Activated T-helper 1 cell treated with anti-CD3 and anti-CD28 coated beads, Interleukin-12 subunit alpha, Interleukin-12 subunit beta, Interleukin-2, Interleukin-4 antibody, amounts not matched to agents 30 ng/mL and 10 ng/mL and 1 ng/mL, durations not matched to agents 14 hours and 24 hours and 36 hours (primary cell): ENCODE measurements around the gene PRKACA. TPM values are rescaled to one million over a fixed set of nuclear protein-coding genes. Genes with fewer than 3 reads are reported as not detected.

Source experiments
- DNase-seq: peaks from one replicate; pipeline ENCODE4 v3.0.0; 2021; ENCODE audit warnings: low spot score
- H3K27ac Mint-ChIP-seq: one replicate; pipeline ENCODE4 v1.8.0; 2021; ENCODE audit warnings: mild to moderate bottlenecking, mixed read lengths
- H3K27me3 Mint-ChIP-seq: one replicate; pipeline ENCODE4 v1.8.0; 2022; ENCODE audit warnings: mild to moderate bottlenecking, moderate library complexity, mixed read lengths; ENCODE audit not compliant: insufficient read depth
- H3K36me3 Mint-ChIP-seq: one replicate; pipeline ENCODE4 v1.8.0; 2021; ENCODE audit warnings: low read depth, mixed read lengths
- H3K4me1 Mint-ChIP-seq: one replicate; pipeline ENCODE4 v1.8.0; 2021; ENCODE audit warnings: low read depth, mixed read lengths
- H3K4me3 Mint-ChIP-seq: one replicate; pipeline ENCODE4 v1.8.0; 2021; ENCODE audit warnings: mild to moderate bottlenecking, moderate library complexity, mixed read lengths
- H3K9me3 Mint-ChIP-seq: one replicate; pipeline ENCODE4 v1.8.0; 2021; ENCODE audit warnings: mixed read lengths
- intact Hi-C: fragments of 100-400 bp; cut with micrococcal nuclease; formaldehyde crosslinking; loops from one replicate; pipeline ENCODE4 v1.15.1; 2024
- total RNA-seq: library from RNA; stranded (reverse); gene quantifications from 2 replicates; pipeline ENCODE4 v1.2.3, GENCODE V29; 2022

PRKACA gene
- total RNA-seq, 1 donor from 2014 or later: 63.7 TPM

DNA sequence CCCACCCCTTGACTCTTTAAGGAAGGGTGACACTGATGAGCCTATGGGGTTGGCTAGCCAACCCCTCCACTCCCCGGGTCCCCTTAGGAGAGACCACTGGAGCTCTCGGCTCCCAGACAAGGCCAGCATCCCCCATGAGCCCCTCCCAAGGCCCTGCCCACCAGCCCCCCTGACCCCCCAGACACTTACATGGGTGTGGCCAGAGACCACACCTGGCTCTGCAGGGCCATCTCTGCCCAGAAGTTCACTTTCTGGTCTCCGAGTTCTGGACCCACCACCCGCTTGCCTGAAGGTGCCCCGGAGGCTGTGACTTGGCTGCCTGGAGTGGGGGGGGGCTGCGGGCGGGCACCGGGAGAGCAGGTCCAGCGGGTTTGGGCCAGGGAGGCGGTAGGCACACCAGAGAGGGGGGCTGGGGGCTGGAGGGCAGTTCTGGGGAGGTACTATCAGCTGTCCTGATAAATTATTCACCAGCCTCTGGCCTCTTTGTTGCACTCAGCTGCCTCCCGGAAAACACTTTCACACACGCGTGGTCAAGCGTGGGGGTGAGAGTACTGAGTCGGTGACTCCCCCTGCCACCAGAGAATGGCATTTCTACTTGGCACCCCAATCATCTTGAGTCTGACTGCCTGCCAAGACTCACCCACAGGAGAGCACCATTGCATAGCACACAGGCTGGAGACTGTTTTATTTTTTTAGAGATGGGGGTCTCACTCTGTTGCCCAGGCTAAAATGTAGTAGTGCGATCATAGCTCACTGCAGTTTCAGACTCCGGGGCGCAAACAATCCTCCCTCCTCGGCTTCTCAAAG is 55.6 kb downstream of the PRKACA start, which contains the start of gene PALM3:
PALM3 (minus strand) TSS at position 326 of the 807 bp plus-strand sequence; CDS start at position 230, 96 bp downstream.
- no peak within 1 kb of the TSS for H3K4me3 Mint-ChIP-seq
- H3K27ac Mint-ChIP-seq: no peak within 1 kb of the TSS
- intact Hi-C loops: no loop called here
- H3K27me3 Mint-ChIP-seq: peaks cover 34% of the 10 kb centered on the region
- H3K4me1 Mint-ChIP-seq: peaks cover 19% of the 10 kb centered on the region
- H3K36me3 Mint-ChIP-seq: no peaks in the 10 kb centered on the region
- no peak for DNase-seq
- H3K9me3 Mint-ChIP-seq: no peaks in the 10 kb centered on the region

DNA sequence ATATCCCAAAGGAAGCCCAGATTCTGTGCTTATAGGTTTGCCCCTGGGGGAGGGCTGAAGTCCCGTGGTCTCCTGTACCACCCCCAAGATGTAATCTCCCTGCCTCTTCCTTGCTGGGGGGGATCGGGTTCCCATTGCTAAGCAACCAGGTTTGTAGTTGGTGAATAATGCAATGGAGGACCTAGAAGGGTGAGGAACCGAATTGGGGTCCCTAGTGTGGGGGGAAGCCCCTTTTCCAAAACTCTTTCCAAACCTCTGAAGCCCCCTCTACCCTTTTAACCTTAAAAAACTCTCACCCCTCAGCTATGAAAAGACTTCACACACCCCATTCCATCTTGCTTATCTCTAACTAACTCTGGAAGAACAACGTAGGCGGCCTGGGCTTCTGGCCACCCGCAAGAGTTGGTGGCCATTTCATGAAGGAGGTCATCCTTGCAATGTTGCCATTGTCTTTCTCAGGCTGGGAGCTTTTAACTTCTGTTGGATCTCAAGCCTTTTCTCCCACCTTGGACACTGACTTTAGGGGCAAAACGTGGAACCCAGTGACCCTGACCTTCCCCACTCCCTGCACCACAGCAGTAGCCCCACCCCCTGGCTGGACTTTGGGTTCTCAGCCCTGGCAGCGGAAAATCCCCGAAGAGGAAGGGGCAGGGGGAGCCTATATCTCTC is 56.3 kb downstream of the PRKACA start:
- Mint-ChIP-seq H3K27ac (no peak overlapping the region), H3K27me3 (peaks cover 33% of the 10 kb centered on the region), H3K9me3 (no peaks in the 10 kb centered on the region), H3K4me3 (no peak overlapping the region), H3K36me3 (no peaks in the 10 kb centered on the region), H3K4me1 (peaks cover 19% of the 10 kb centered on the region)
- DNase-seq: no peak
- intact Hi-C loops: no loop called here

DNA sequence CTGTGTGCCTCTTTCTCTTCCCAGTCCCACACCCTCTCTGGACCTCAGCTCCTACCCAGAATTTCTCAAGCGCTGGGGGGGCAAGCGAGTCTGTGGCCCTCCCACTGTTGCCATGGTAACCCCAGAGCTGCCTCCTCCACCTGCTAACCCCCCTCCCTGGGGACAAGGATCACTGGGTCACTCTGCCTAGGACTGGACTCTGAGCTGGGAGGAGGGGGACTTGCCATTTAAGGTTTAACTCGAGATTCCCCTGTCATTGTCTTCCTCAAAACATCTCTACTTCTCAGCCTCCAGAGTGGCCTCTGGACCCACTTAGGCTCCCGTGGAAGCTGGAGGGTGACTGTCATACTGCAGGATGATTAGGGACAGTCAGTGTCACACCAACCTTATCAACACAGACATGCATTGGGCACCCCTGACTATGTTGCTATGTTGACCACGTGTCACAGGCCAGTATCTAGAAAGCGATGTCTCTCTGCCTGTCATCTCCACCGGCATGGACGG is 57.9 kb downstream of the PRKACA start:
- H3K4me3 Mint-ChIP-seq: no peak overlapping the region
- DNase-seq: no peak
- no peaks in the 10 kb centered on the region for H3K9me3 Mint-ChIP-seq
- H3K27me3 Mint-ChIP-seq: peaks cover 37% of the 10 kb centered on the region
- H3K36me3 Mint-ChIP-seq: no peaks in the 10 kb centered on the region
- intact Hi-C loops: loop anchor here (1.0 kb wide), 1 partner anchor 10 kb away; no protein-coding TSS in a partner anchor
- peaks cover 19% of the 10 kb centered on the region for H3K4me1 Mint-ChIP-seq
- no peak overlapping the region for H3K27ac Mint-ChIP-seq

DNA sequence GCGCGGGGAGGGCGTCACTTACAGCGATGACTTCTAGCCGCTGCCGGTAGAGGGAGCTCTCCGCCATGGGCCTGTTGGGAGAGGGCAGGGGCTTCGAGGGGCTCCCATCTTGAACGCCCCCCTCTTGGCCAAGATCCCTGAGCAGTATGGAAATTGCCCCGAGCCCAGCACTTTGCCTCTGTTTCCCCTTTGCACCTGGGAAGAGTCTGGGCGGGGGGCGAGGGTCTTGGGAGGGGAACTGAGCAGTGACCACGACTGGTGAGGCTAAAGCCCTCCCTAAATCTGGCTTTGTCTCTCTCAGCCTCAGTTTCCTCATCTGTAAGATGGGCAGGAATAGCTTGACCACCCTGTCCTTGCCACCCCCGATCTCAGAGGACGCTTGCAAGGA is 58.5 kb downstream of the PRKACA start:
- peaks cover 37% of the 10 kb centered on the region for H3K27me3 Mint-ChIP-seq
- peak; percentile 29 for DNase-seq
- no peaks in the 10 kb centered on the region for H3K9me3 Mint-ChIP-seq
- H3K27ac Mint-ChIP-seq: no peak overlapping the region
- peaks cover 19% of the 10 kb centered on the region for H3K4me1 Mint-ChIP-seq
- peaks cover 2% of the 10 kb centered on the region for H3K36me3 Mint-ChIP-seq
- intact Hi-C loops: no loop called here
- peak overlapping the region; percentile 54 for H3K4me3 Mint-ChIP-seq

DNA sequence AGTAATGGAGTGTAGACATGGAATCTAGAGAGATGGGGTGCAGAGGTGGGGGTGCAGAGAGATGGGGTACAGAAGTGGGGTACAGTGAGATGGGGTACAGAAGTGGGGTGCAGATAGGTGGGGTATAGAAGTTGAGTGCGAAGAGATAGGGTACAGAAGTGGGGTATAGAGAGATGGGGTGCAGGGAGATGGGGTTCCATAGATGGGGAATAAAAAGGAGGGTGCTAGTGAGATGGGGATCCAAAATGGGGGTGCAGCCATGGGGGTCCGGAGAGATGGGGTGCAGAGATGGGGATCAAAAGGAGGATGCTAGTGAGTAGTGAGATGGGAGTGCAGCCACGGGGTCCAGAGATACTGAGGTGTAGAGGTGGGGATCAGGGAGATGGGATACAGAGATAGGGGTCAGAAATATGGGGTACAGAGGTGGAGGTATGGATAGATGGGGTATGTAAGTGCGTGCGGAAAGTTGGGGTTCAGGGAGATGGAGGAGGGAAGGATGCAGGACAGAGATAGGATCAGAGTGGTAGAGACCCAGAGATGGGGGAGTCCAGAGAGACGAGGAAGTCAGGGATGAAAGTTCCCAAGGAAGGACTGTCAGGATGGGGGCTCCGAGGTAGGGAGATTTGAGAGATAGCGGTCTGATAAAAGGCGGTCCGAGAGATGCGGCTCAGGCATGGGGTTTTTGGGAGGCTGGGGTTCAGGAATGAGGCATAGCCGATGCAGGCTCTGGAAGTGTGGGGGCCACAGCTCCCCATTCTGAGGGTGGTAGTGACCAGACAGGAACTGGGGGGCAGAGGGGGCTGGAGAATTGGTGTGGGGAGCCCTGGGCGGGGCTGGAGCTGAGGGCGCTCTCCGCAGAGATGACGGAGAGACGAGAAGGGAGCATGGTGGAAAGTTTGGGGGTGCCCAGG is 59.1 kb downstream of the PRKACA start:
- no peak for DNase-seq
- H3K27ac Mint-ChIP-seq: no peak overlapping the region
- H3K36me3 Mint-ChIP-seq: peaks cover 5% of the 10 kb centered on the region
- intact Hi-C loops: no loop called here
- H3K4me3 Mint-ChIP-seq: peak overlapping the region; percentile 54
- H3K9me3 Mint-ChIP-seq: no peaks in the 10 kb centered on the region
- peaks cover 19% of the 10 kb centered on the region for H3K4me1 Mint-ChIP-seq
- peaks cover 40% of the 10 kb centered on the region for H3K27me3 Mint-ChIP-seq

DNA sequence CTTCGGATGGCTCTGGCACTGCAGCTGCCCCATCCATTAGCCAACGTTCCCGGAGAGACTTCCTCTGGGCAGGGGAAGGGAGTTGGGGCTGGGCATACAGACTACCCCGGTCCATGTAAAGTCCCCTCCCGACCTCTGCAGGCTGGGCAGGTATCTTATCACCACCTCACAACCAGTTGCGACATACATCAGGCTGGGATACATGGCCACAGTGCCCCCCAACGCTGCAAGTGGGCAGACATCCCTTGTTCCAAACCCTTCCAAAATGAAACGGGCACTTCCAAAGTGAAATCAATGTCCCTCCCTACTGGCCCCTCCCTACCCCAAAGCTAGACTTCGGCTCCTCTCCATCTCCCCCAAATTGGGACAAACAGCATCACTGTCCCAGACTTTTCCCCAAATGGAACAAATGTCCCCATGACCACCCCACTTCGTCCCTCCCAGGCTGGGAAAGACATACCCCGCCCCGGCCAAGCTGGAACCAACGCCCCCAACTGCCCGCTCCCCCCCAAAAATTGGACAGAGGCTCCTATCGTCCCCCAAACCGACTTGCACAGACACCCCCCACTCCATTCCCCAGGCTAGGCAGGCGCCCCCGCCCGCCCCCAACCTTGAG is 60.7 kb downstream of the PRKACA start:
- intact Hi-C loops: no loop called here
- no peak for DNase-seq
- H3K36me3 Mint-ChIP-seq: peaks cover 17% of the 10 kb centered on the region
- peak overlapping the region; percentile 30 for H3K4me3 Mint-ChIP-seq
- peaks cover 4% of the 10 kb centered on the region for H3K9me3 Mint-ChIP-seq
- H3K27ac Mint-ChIP-seq: no peak overlapping the region
- peaks cover 38% of the 10 kb centered on the region for H3K27me3 Mint-ChIP-seq
- H3K4me1 Mint-ChIP-seq: peaks cover 19% of the 10 kb centered on the region

DNA sequence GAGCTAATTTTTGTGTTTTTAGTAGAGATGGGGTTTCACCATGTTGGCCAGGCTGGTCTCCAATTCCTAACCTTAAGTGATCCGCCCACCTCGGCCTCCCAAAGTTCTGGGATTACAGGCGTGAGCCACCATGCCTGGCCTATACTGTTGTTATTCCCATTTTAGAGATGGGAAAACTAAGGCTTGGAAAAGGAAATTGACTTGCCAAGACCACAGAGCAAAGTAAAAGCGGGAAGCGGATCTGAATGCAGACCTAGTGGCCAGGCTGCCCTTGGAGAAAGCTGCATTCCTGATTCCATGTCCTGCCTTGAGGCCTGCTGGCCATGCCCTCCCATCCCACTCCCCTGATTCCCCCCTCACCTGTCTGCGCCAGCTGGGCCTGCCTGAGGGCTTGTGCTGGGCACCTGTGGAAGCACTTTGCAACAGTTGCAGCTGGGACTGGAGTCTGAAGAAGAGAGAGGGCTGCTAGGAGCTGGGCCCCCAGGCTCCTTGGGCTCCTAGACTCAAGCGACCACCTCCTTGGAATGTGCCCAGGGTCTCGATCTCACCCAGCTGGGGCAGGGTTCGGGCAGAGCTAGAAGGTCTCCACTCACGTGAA is 61.4 kb downstream of the PRKACA start:
- Mint-ChIP-seq H3K27me3 (peaks cover 36% of the 10 kb centered on the region), H3K4me1 (peaks cover 19% of the 10 kb centered on the region), H3K9me3 (peaks cover 4% of the 10 kb centered on the region), H3K27ac (no peak overlapping the region), H3K36me3 (peaks cover 21% of the 10 kb centered on the region), H3K4me3 (no peak overlapping the region)
- intact Hi-C loops: no loop called here
- no peak for DNase-seq

DNA sequence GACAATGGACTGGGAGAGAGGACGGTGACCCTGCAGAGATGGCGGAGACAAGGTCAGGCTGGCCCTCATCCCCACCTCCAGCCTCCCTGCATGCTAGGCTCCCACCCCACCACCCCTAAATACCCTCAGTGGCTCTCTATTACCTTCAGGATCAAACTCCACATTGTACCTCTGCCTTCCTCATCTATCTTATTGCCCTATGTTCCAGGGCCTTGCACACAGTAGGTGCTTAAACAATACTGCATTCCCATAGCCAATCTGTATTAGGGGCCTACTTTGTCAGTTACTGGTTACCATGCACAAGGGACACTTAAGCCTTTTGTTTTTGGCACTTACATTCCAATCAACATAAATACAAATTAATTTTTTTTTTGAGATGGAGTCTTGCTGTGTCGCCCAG is 62.2 kb downstream of the PRKACA start:
- intact Hi-C loops: no loop called here
- Mint-ChIP-seq H3K9me3 (peaks cover 4% of the 10 kb centered on the region), H3K36me3 (peaks cover 27% of the 10 kb centered on the region), H3K4me3 (no peak overlapping the region), H3K27ac (no peak overlapping the region), H3K27me3 (peaks cover 33% of the 10 kb centered on the region), H3K4me1 (peaks cover 19% of the 10 kb centered on the region)
- DNase-seq: no peak

DNA sequence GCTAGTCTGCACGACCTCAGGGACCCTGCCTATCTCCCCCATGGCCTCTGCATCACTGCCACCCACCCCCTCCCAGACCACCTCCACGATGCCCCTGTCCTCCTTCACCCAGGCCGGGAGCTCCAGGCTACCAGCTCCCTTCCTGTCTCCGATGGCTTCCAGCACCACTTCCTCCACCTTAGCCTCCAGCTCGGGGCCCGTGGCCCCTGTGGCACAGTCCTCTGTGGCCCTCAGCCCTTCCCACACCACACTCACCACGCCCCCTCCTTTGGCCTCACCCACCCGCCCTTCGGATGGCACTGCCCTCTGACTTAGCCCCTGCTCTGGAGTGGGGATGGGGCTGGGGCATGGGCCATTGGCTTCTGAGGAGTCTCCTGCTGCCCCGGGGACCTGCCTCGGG is 62.8 kb downstream of the PRKACA start:
- intact Hi-C loops: no loop called here
- Mint-ChIP-seq H3K27me3 (peaks cover 29% of the 10 kb centered on the region), H3K4me3 (no peak overlapping the region)

DNA sequence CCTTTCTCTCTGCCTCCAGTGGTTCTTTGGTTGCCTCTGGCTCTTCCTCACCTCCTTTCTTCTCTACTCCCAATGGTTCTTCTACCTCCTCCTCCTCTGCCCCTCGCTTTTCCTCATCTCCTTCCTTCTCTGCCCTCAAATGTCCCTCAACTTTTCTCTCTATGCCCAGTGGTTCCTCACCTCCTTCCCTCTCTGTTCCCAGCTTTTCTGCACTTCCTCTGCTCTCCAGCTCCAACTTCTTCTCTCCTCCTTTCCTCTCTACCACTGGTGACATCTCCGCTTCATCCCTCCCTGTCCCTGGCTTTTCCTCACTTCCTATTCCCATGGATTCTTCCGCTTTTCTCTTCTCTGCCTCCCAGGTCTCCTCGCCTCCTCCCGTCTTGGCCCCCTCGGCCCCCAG is 63.5 kb downstream of the PRKACA start:
- Mint-ChIP-seq H3K4me1 (peaks cover 14% of the 10 kb centered on the region), H3K27ac (peak overlapping the region; percentile 84), H3K4me3 (no peak overlapping the region), H3K36me3 (peaks cover 36% of the 10 kb centered on the region), H3K27me3 (peaks cover 25% of the 10 kb centered on the region), H3K9me3 (peaks cover 4% of the 10 kb centered on the region)
- intact Hi-C loops: no loop called here
- DNase-seq: no peak

More for the DNA sequence above, 62.8 kb downstream of the PRKACA start:
- DNase-seq: no peak
- Mint-ChIP-seq H3K36me3 (peaks cover 34% of the 10 kb centered on the region), H3K27ac (no peak overlapping the region), H3K9me3 (peaks cover 4% of the 10 kb centered on the region), H3K4me1 (peaks cover 16% of the 10 kb centered on the region)

DNA sequence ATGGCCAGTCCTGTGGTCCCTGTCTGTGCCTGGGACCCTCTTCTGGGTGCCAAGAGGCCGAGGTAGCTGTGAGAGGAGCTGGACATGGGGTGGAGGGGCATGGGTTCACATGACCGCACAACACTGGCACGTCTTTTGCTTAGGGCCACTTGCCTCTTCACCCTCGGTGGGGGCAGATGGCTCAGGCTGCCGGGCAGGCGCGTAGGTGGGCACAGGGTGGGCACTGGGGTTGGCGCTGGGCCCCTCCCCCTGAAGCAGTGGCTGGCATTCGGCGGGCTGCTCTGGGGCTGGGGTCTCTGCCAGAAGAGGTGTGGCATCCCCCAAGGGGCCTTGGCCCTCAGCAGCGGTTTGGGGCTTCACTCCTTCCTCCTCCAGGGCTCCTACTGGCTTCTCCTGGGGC is 64.1 kb downstream of the PRKACA start:
- peaks cover 12% of the 10 kb centered on the region for H3K4me1 Mint-ChIP-seq
- no peak overlapping the region for H3K4me3 Mint-ChIP-seq
- H3K36me3 Mint-ChIP-seq: peaks cover 40% of the 10 kb centered on the region
- H3K27ac Mint-ChIP-seq: no peak overlapping the region
- peaks cover 4% of the 10 kb centered on the region for H3K9me3 Mint-ChIP-seq
- intact Hi-C loops: no loop called here
- DNase-seq: no peak
- peaks cover 19% of the 10 kb centered on the region for H3K27me3 Mint-ChIP-seq

DNA sequence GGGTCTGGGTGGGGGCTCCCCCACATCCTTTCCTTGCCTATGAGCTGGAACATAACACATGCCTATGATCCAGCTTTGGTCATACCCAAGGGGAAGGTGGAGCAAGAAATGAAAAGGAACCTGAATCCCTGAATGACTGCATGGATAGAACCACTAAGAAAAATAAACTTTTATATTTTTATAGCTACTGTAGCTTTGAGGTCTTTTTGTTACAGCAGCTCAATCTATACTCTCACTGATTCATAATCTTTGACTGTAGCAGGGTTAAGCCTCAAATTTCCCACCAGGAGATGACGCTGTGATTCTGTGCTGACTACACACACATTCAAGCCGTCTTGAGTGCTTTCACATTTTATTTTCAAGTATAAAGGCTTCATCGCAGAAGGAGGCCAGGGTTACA is 64.5 kb downstream of the PRKACA start:
- Mint-ChIP-seq H3K27me3 (peaks cover 14% of the 10 kb centered on the region), H3K4me1 (peaks cover 11% of the 10 kb centered on the region), H3K4me3 (no peak overlapping the region), H3K9me3 (peaks cover 4% of the 10 kb centered on the region), H3K27ac (no peak overlapping the region), H3K36me3 (peaks cover 41% of the 10 kb centered on the region)
- DNase-seq: no peak
- intact Hi-C loops: no loop called here
